Measurements from ENCODE around the gene NKX1-2.

GRCh38 chr10:124425227-124425962, 24.4 kb downstream of the NKX1-2 start:
- no peak for TF ChIP-seq CTCF (IDR thresholded peaks at IDR 0.05; ENCODE audit: insufficient read depth, low read length)
- no peak for TF ChIP-seq POLR2AphosphoS5 (IDR thresholded peaks at IDR 0.05; ENCODE audit: low read depth)
- no peak for TF ChIP-seq SPI1 (IDR thresholded peaks at IDR 0.05; ENCODE audit: borderline replicate concordance, low read depth)
- TF ChIP-seq REST (IDR thresholded peaks at IDR 0.05; ENCODE audit: insufficient replicate concordance, low read depth) = no peak

All from HL-60 (cell line).